DND-41 (cell line): ENCODE measurements around the gene TRIM65.

Experiments
- ATAC-seq: fragments of 200-7000 bp; cut with Tn5 transposase; 3 replicates; pipeline ENCODE4 v1.9.1; 2021; ENCODE audit warnings: low read depth; ENCODE audit not compliant: insufficient read depth
- DNase-seq: peaks from one replicate; pipeline ENCODE4 v3.0.0-alpha.2; 2020
- H2AFZ ChIP-seq: 2 replicates; pipeline ENCODE4 v1.6.0; 2012; ENCODE audit warnings: low read depth, low read length
- H3K27ac ChIP-seq: 2 replicates; pipeline ENCODE4 v1.5.1; 2012; ENCODE audit warnings: low read length, inconsistent platforms
- H3K27me3 ChIP-seq: fragments of 200-600 bp; sonication (generic); 2 replicates; pipeline ENCODE4 v1.6.0; 2012; ENCODE audit warnings: low read length, mild to moderate bottlenecking, inconsistent platforms; ENCODE audit not compliant: insufficient read depth, poor library complexity
- H3K36me3 ChIP-seq: 2 replicates; pipeline ENCODE4 v1.5.1; 2012; ENCODE audit warnings: low read length, inconsistent platforms; ENCODE audit not compliant: insufficient read depth
- H3K4me1 ChIP-seq: 2 replicates; pipeline ENCODE4 v1.5.1; 2012; ENCODE audit warnings: mild to moderate bottlenecking, low read length; ENCODE audit not compliant: insufficient read depth
- H3K4me2 ChIP-seq: 2 replicates; pipeline ENCODE4 v1.6.0; 2012; ENCODE audit warnings: mild to moderate bottlenecking, moderate library complexity, low read length, inconsistent platforms; ENCODE audit not compliant: insufficient read depth
- H3K4me3 ChIP-seq, 2 experiments: fragments of 200-600 bp in 1 of 2; shearing (Covaris generic) in 1 of 2; 2 replicates each; pipeline ENCODE4 v1.5.1; 2012 to 2016; ENCODE audit warnings: inconsistent platforms in 2 of 2, low read length in 2 of 2, mild to moderate bottlenecking in 2 of 2, low read depth in 1 of 2, moderate library complexity in 1 of 2
- H3K79me2 ChIP-seq: 2 replicates; pipeline ENCODE4 v1.6.0; 2012; ENCODE audit warnings: low read length, inconsistent platforms; ENCODE audit not compliant: insufficient read depth
- H3K9ac ChIP-seq: 2 replicates; pipeline ENCODE4 v1.6.0; 2012; ENCODE audit warnings: low read depth, mild to moderate bottlenecking, inconsistent platforms, low read length, moderate library complexity
- H3K9me3 ChIP-seq: 2 replicates; pipeline ENCODE4 v1.5.1; 2012; ENCODE audit warnings: low read length, moderate library complexity, mild to moderate bottlenecking, inconsistent platforms; ENCODE audit not compliant: insufficient read depth, severe bottlenecking
- H4K20me1 ChIP-seq: 2 replicates; pipeline ENCODE4 v1.6.0; 2012; ENCODE audit warnings: low read length; ENCODE audit not compliant: insufficient read depth
- CTCF ChIP-seq: IDR thresholded peaks from 2 replicates; pipeline ENCODE4 v1.5.1; 2012; ENCODE audit warnings: borderline replicate concordance, low read length, moderate library complexity, mild to moderate bottlenecking; ENCODE audit not compliant: poor library complexity, severe bottlenecking; ENCODE audit errors: extremely low read depth
- EZH2 ChIP-seq: IDR thresholded peaks from 3 replicates; pipeline ENCODE4 v1.6.1; 2012; ENCODE audit warnings: borderline replicate concordance, low read depth, mild to moderate bottlenecking, moderate library complexity, low read length, inconsistent platforms; ENCODE audit not compliant: severe bottlenecking

Gene TRIM65

GRCh38 chr17:75899353-75899752 is 2.6 kb upstream of the TRIM65 start:
- H3K27me3 ChIP-seq = no peaks in the 10 kb centered on the region
- no peak overlapping the region for H3K4me2 ChIP-seq
- peaks cover 62% of the 10 kb centered on the region for H3K36me3 ChIP-seq
- H3K79me2 ChIP-seq = peaks cover 41% of the 10 kb centered on the region
- H3K9me3 ChIP-seq = no peaks in the 10 kb centered on the region
- peaks cover 41% of the 10 kb centered on the region for H3K4me1 ChIP-seq
- H3K4me3 ChIP-seq = no peak overlapping the region
- no peak overlapping the region for H3K9ac ChIP-seq
- ATAC-seq (no peak), DNase-seq (no peak)
- peaks cover 9% of the 10 kb centered on the region for H4K20me1 ChIP-seq
- H3K27ac ChIP-seq = no peak overlapping the region
- TF ChIP-seq CTCF (no peak), EZH2 (no peak)
- no peak overlapping the region for H2AFZ ChIP-seq

GRCh38 chr17:75898791-75899190 is 2.0 kb upstream of the TRIM65 start:
- Histone ChIP-seq H3K27me3 (no peaks in the 10 kb centered on the region), H4K20me1 (peaks cover 14% of the 10 kb centered on the region), H2AFZ (no peak overlapping the region), H3K36me3 (peaks cover 62% of the 10 kb centered on the region), H3K4me1 (peaks cover 41% of the 10 kb centered on the region), H3K27ac (no peak overlapping the region), H3K4me3 (no peak overlapping the region), H3K4me2 (no peak overlapping the region), H3K9me3 (no peaks in the 10 kb centered on the region), H3K9ac (no peak overlapping the region), H3K79me2 (peaks cover 41% of the 10 kb centered on the region)
- ATAC-seq (no peak), DNase-seq (no peak)
- no peak for TF ChIP-seq EZH2
- no peak for TF ChIP-seq CTCF

GRCh38 chr17:75898065-75898464 is 1.3 kb upstream of the TRIM65 start:
- H4K20me1 ChIP-seq = peaks cover 22% of the 10 kb centered on the region
- H3K4me2 ChIP-seq = no peak overlapping the region
- no peaks in the 10 kb centered on the region for H3K9me3 ChIP-seq
- H3K4me3 ChIP-seq = no peak overlapping the region
- H3K4me1 ChIP-seq = peaks cover 35% of the 10 kb centered on the region
- no peak overlapping the region for H3K27ac ChIP-seq
- ATAC-seq (no peak), DNase-seq (no peak)
- TF ChIP-seq CTCF (no peak), EZH2 (no peak)
- peaks cover 39% of the 10 kb centered on the region for H3K79me2 ChIP-seq
- peaks cover 59% of the 10 kb centered on the region for H3K36me3 ChIP-seq
- H3K27me3 ChIP-seq = no peaks in the 10 kb centered on the region
- no peak overlapping the region for H2AFZ ChIP-seq
- H3K9ac ChIP-seq = no peak overlapping the region
